ENCODE results near the gene ZNF526.

The ZNF526 gene

GRCh38 chr19:42269478-42270345 lies 49.6 kb downstream of the ZNF526 start (continued):
- TF ChIP-seq ZBTB44 (tag by site-specific recombination; IDR thresholded peaks at IDR 0.05) (no peak), ZNF354C (tag by site-specific recombination; IDR thresholded peaks at IDR 0.05; ENCODE audit: borderline replicate concordance, low read depth) (no peak), ZNF19 (tag by site-specific recombination; IDR thresholded peaks at IDR 0.05; ENCODE audit: low read depth) (peak; percentile 24; the same call in 1 of the 2 replicates), ZNF521 (tag by site-specific recombination; IDR thresholded peaks at IDR 0.05) (no peak), SETDB1 (IDR thresholded peaks at IDR 0.05; ENCODE audit: insufficient read length, low read length) (no peak), ZNF121 (tag by site-specific recombination; IDR thresholded peaks at IDR 0.05) (no peak), ZFP3 (tag by site-specific recombination; IDR thresholded peaks at IDR 0.05; ENCODE audit: low read depth) (no peak), KLF7 (tag by site-specific recombination; IDR thresholded peaks at IDR 0.05; ENCODE audit: borderline replicate concordance) (0 out of 2 replicates have a peak, but pooled peaks have one; percentile 13), ZNF645 (tag by site-specific recombination; IDR thresholded peaks at IDR 0.05) (no peak), ZNF530 (tag by site-specific recombination; IDR thresholded peaks at IDR 0.05; ENCODE audit: low read depth) (no peak), ZNF510 (tag by site-specific recombination; IDR thresholded peaks at IDR 0.05; ENCODE audit: insufficient replicate concordance) (no peak), ZNF280D (tag by site-specific recombination; IDR thresholded peaks at IDR 0.05) (no peak), ZSCAN23 (tag by site-specific recombination; IDR thresholded peaks at IDR 0.05) (no peak), ELK4 (IDR thresholded peaks at IDR 0.05; ENCODE audit: borderline replicate concordance, low read depth, low read length) (no peak), ZNF626 (tag by site-specific recombination; IDR thresholded peaks at IDR 0.05) (no peak), PRDM10 (tag by site-specific recombination; IDR thresholded peaks at IDR 0.05) (no peak), HOXD13 (CRISPR knock-in tag; IDR thresholded peaks at IDR 0.05; ENCODE audit: borderline replicate concordance) (no peak), ZBTB8A (tag by site-specific recombination; IDR thresholded peaks at IDR 0.05) (no peak), ZNF488 (tag by site-specific recombination; IDR thresholded peaks at IDR 0.05) (0 out of 2 replicates have a peak, but pooled peaks have one; percentile 26), ZNF266 (tag by site-specific recombination; IDR thresholded peaks at IDR 0.05; ENCODE audit: low read depth) (no peak), ZNF362 (tag by site-specific recombination; IDR thresholded peaks at IDR 0.05) (no peak), ZNF664 (tag by site-specific recombination; IDR thresholded peaks at IDR 0.05) (no peak), ZNF311 (tag by site-specific recombination; IDR thresholded peaks at IDR 0.05; ENCODE audit: borderline replicate concordance) (0 out of 2 replicates have a peak, but pooled peaks have one; percentile 22), ZNF561 (tag by site-specific recombination; IDR thresholded peaks at IDR 0.05; ENCODE audit: borderline replicate concordance) (no peak), ZNF792 (tag by site-specific recombination; IDR thresholded peaks at IDR 0.05) (no peak), HOXA7 (CRISPR knock-in tag; IDR thresholded peaks at IDR 0.05; ENCODE audit: borderline replicate concordance) (no peak)

Data from HEK293 (cell line).